IMR-90 (cell line): ENCODE results near the gene PRR5. TPM values are rescaled to one million over a fixed set of nuclear protein-coding genes. Genes with fewer than 3 reads are reported as not detected.

Experiments
- ATAC-seq: fragments of 200-7000 bp; cut with Tn5 transposase; 2 replicates; pipeline ENCODE4 v1.9.1; 2020; ENCODE audit warnings: low read depth, mild to moderate bottlenecking, moderate library complexity
- BruUV-seq: library from RNA; stranded (reverse); fragments of 400-500 nt; replicated peaks from 2 replicates; lab custom pipeline; 2021; lab: Mats Ljungman, UMichigan
- CTCF ChIA-PET: fragments of 300-600 bp; formaldehyde crosslinking; extraction: SDS; loops from one replicate; lab custom pipeline; 2021; ENCODE audit warnings: antibody characterized with exemption; lab: Yijun Ruan, JAX
- POLR2A ChIA-PET: fragments of 300-600 bp; sonication (Branson Sonifier 250); formaldehyde crosslinking; loops from one replicate; lab custom pipeline; 2022; ENCODE audit warnings: antibody characterized with exemption; ENCODE audit not compliant: unreplicated experiment; lab: Charles Lee
- DNase-seq: peaks from one replicate; pipeline ENCODE4 v3.0.0; 2013
- H2AFZ ChIP-seq: replicated peaks from 2 replicates; pipeline ENCODE3; 2013; ENCODE audit warnings: low read length, mild to moderate bottlenecking; ENCODE audit not compliant: poor library complexity
- H2AK5ac ChIP-seq: 2 replicates; pipeline ENCODE4 v1.6.1; 2013; ENCODE audit warnings: low read depth, low read length, inconsistent platforms
- H2AK9ac ChIP-seq: replicated peaks from 2 replicates; pipeline ENCODE3; 2013; ENCODE audit warnings: mild to moderate bottlenecking, low read depth, low read length, moderate library complexity; ENCODE audit not compliant: poor library complexity
- H2BK120ac ChIP-seq: 2 replicates; pipeline ENCODE4 v1.6.1; 2013; ENCODE audit warnings: low read depth, low read length, inconsistent platforms
- H2BK15ac ChIP-seq: 3 replicates; pipeline ENCODE4 v1.6.1; 2013; ENCODE audit warnings: low read depth, low read length, inconsistent platforms
- H2BK20ac ChIP-seq: 2 replicates; pipeline ENCODE4 v1.6.1; 2013; ENCODE audit warnings: low read depth, mild to moderate bottlenecking, inconsistent platforms, low read length, moderate library complexity
- H2BK5ac ChIP-seq: 2 replicates; pipeline ENCODE4 v1.6.1; 2013; ENCODE audit warnings: mild to moderate bottlenecking, low read depth, low read length, inconsistent platforms; ENCODE audit not compliant: poor library complexity, severe bottlenecking
- H3K14ac ChIP-seq: replicated peaks from 2 replicates; pipeline ENCODE4 v1.6.1; 2013; ENCODE audit warnings: low read depth, low read length, inconsistent platforms
- H3K18ac ChIP-seq: 2 replicates; pipeline ENCODE4 v1.6.1; 2013; ENCODE audit warnings: low read depth, low read length, control low read depth
- H3K23ac ChIP-seq: 2 replicates; pipeline ENCODE4 v1.6.1; 2013; ENCODE audit warnings: low read depth, low read length, inconsistent platforms
- H3K27ac ChIP-seq: 2 replicates; pipeline ENCODE4 v1.5.1; 2013; ENCODE audit warnings: mild to moderate bottlenecking, control low read depth, low read length; ENCODE audit not compliant: insufficient read depth
- H3K27me3 ChIP-seq: 2 replicates; pipeline ENCODE4 v1.6.1; 2013; ENCODE audit warnings: low read length; ENCODE audit not compliant: control insufficient read depth, insufficient read depth
- H3K36me3 ChIP-seq: 2 replicates; pipeline ENCODE4 v1.6.1; 2013; ENCODE audit warnings: low read length, mixed read lengths; ENCODE audit not compliant: control insufficient read depth, insufficient read depth
- H3K4ac ChIP-seq: 2 replicates; pipeline ENCODE4 v1.6.1; 2013; ENCODE audit warnings: low read depth, low read length, inconsistent platforms
- H3K4me1 ChIP-seq: 2 replicates; pipeline ENCODE4 v1.6.1; 2013; ENCODE audit warnings: low read length, mixed read lengths; ENCODE audit not compliant: control insufficient read depth, insufficient read depth
- H3K4me2 ChIP-seq: 2 replicates; pipeline ENCODE4 v1.6.1; 2013; ENCODE audit warnings: low read depth, mild to moderate bottlenecking, control low read depth, low read length, moderate library complexity
- H3K4me3 ChIP-seq: 2 replicates; pipeline ENCODE4 v1.5.1; 2013; ENCODE audit warnings: low read depth, mild to moderate bottlenecking, control low read depth, low read length, moderate library complexity; ENCODE audit not compliant: insufficient read depth
- H3K56ac ChIP-seq: 2 replicates; pipeline ENCODE4 v1.6.1; 2013; ENCODE audit warnings: low read length, inconsistent platforms; ENCODE audit not compliant: insufficient read depth; ENCODE audit errors: extremely low read depth
- H3K79me1 ChIP-seq, 2 experiments: 2 replicates each; pipeline ENCODE4 v1.6.1; 2013; ENCODE audit warnings: low read length in 2 of 2, inconsistent platforms in 1 of 2, low read depth in 1 of 2
- H3K9ac ChIP-seq: 2 replicates; pipeline ENCODE4 v1.6.1; 2013; ENCODE audit warnings: low read depth, low read length, control low read depth
- H3K9me1 ChIP-seq: 2 replicates; pipeline ENCODE4 v1.6.1; 2013; ENCODE audit warnings: low read length, inconsistent platforms; ENCODE audit not compliant: insufficient read depth
- H3K9me3 ChIP-seq: 2 replicates; pipeline ENCODE4 v1.6.1; 2013; ENCODE audit warnings: low read length; ENCODE audit not compliant: control insufficient read depth, insufficient read depth
- H4K20me1 ChIP-seq: 2 replicates; pipeline ENCODE4 v1.6.1; 2013; ENCODE audit warnings: low read length, inconsistent platforms; ENCODE audit not compliant: insufficient read depth
- H4K5ac ChIP-seq: 2 replicates; pipeline ENCODE4 v1.6.1; 2013; ENCODE audit warnings: mild to moderate bottlenecking, low read depth, low read length, control low read depth
- H4K8ac ChIP-seq, 2 experiments: 2 replicates each; pipeline ENCODE4 v1.6.1; 2013; ENCODE audit warnings: low read depth in 2 of 2, low read length in 2 of 2, control low read depth in 1 of 2, inconsistent platforms in 1 of 2
- H4K91ac ChIP-seq: 2 replicates; pipeline ENCODE4 v1.6.1; 2013; ENCODE audit warnings: low read depth, low read length, inconsistent platforms; ENCODE audit not compliant: insufficient read depth
- CHD1 ChIP-seq: IDR thresholded peaks from 2 replicates; pipeline ENCODE4 v1.6.1; 2012; ENCODE audit warnings: low read depth, low read length, improper control_type of control experiment
- MAFK ChIP-seq: IDR thresholded peaks from 2 replicates; pipeline ENCODE4 v1.6.1; 2012; ENCODE audit warnings: low read depth, low read length, improper control_type of control experiment
- RAD21 ChIP-seq: IDR thresholded peaks from 2 replicates; pipeline ENCODE4 v1.6.1; 2012; ENCODE audit warnings: low read length, improper control_type of control experiment
- RCOR1 ChIP-seq: IDR thresholded peaks from 2 replicates; pipeline ENCODE4 v1.6.1; 2012; ENCODE audit warnings: mild to moderate bottlenecking, low read length, improper control_type of control experiment; ENCODE audit not compliant: insufficient replicate concordance
- RFX5 ChIP-seq: IDR thresholded peaks from 2 replicates; pipeline ENCODE4 v1.8.0; 2012; ENCODE audit warnings: low read depth, mild to moderate bottlenecking, low read length, moderate library complexity
- WGBS, 2 experiments: methylation state at CpG; one replicate each; pipeline versions ENCODE4 v1.1.5 to v1.1.7; 2013; ENCODE audit warnings: missing lambda C conversion rate in 2 of 2; ENCODE audit not compliant: insufficient read length in 1 of 2; ENCODE audit errors: extremely low coverage in 2 of 2; 5-methylcytosine and 5-hydroxymethylcytosine counted together
- dilution Hi-C: fragments of 300-500 bp; cut with HindIII; formaldehyde crosslinking; loops from one replicate; pipeline ENCODE4 v1.14.3; 2018; ENCODE audit warnings: low sequenced_read_pairs; ENCODE audit not compliant: unreplicated experiment
- in situ Hi-C: fragments of 300-500 bp; cut with MboI; formaldehyde crosslinking; loops from 3 replicates; pipeline ENCODE4 v1.14.3; 2019; ENCODE audit warnings: low sequenced_read_pairs, inconsistent platforms, mixed read lengths
- intact Hi-C: fragments of 100-400 bp; cut with micrococcal nuclease; formaldehyde crosslinking; loops from 2 replicates; pipeline ENCODE4 v1.10.0; 2022
- polyA plus RNA-seq, 3 experiments: library from polyadenylated mRNA; depleted of rRNA; stranded (reverse); fragments of >200 nt; gene quantifications; 2 replicates each; pipeline ENCODE4 v1.2.3, GENCODE V29; 2012; ENCODE audit warnings: low replicate concordance in 1 of 3
- total RNA-seq: library from RNA; depleted of rRNA; stranded (reverse); fragments of >200 nt; gene quantifications from 2 replicates; pipeline ENCODE4 v1.2.3, GENCODE V29; 2012

PRR5 gene
- total and polyA plus RNA-seq, 2 of the 4 experiments (the other 2 are of a cell fraction) = 8.1 to 24.3 TPM

DNA sequence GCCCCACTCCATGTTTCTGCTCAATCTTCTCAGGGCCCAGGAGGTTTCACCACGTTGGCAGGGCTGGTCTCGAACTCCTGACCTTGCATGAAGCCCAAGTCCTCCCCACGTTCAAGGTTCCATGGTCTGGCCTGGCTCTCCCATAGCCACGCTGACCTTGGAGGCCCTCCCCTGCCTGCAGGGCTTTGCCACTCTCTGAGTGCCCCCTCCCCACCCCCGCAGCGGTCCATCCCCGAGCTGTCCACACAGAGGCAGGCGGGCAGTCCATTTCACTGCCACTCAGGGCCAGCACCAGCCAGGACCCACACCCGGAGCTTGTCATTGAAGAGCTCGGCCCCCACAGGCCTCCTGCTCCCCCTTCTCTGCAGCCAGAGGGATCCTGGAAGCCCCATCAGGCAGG is 81.1 kb downstream of the PRR5 start:
- POLR2A ChIA-PET = no interaction called here

More for the DNA sequence above, 81.1 kb downstream of the PRR5 start:
- H3K4ac ChIP-seq = no peak overlapping the region
- DNase-seq (no peak), ATAC-seq (no peak)
- H4K8ac ChIP-seq = no peak overlapping the region
- H2BK20ac ChIP-seq = no peak overlapping the region
- H3K27ac ChIP-seq = no peak overlapping the region
- no peak overlapping the region for H2AK9ac ChIP-seq
- no peak overlapping the region for H2AFZ ChIP-seq
- H2AK5ac ChIP-seq = no peak overlapping the region
- no peak overlapping the region for H3K9ac ChIP-seq
- H4K91ac ChIP-seq = no peak overlapping the region
- H3K4me3 ChIP-seq = no peak overlapping the region
- no peak overlapping the region for H3K18ac ChIP-seq
- H2BK5ac ChIP-seq = no peak overlapping the region
- H3K4me1 ChIP-seq = no peaks in the 10 kb centered on the region
- no peaks in the 10 kb centered on the region for H3K9me1 ChIP-seq
- H3K79me1 ChIP-seq = no peaks in the 10 kb centered on the region
- intact Hi-C loops (no loop called here), dilution Hi-C loops (no loop called here), in situ Hi-C loops (no loop called here)
- H3K36me3 ChIP-seq = no peaks in the 10 kb centered on the region
- peaks cover 2% of the 10 kb centered on the region; the same call in 1 of the 2 replicates for H3K27me3 ChIP-seq
- CTCF ChIA-PET = no interaction called here
- no peak for TF ChIP-seq CHD1
- TF ChIP-seq RCOR1 = no peak
- TF ChIP-seq RAD21 = no peak
- TF ChIP-seq RFX5 = no peak
- no peak for TF ChIP-seq MAFK
- H3K23ac ChIP-seq = no peak overlapping the region
- H2BK120ac ChIP-seq = no peak overlapping the region
- BruUV-seq = no TSS peak
- no peak overlapping the region for H3K4me2 ChIP-seq
- H4K5ac ChIP-seq = no peak overlapping the region
- no peak overlapping the region for H2BK15ac ChIP-seq
- H3K14ac ChIP-seq = no peak overlapping the region
- no peaks in the 10 kb centered on the region for H4K20me1 ChIP-seq
- 47% methylated on average over 10 of the region's 10 CpGs; no CpG with 5 or more reads in 1 of the 2 experiments for WGBS, 2 experiments
- H3K9me3 ChIP-seq = no peaks in the 10 kb centered on the region
- no peak overlapping the region for H3K56ac ChIP-seq
